NCI-H446 (cell line): ENCODE results near the gene SETD2.

ENCODE experiments used
- DNase-seq, 2 experiments: peaks; one replicate each; lab custom pipeline; 2025; lab: John Stamatoyannopoulos, UW

The SETD2 gene

GRCh38 chr3:46984591-46985459, 179.1 kb downstream of the SETD2 start:
- DNase-seq, result no peak

- DNase-seq, result no peak
These were observed 181.4 kb downstream of the SETD2 start for GRCh38 chr3:46982546-46982945.

- DNase-seq, result no peak
These were observed 181.9 kb downstream of the SETD2 start for GRCh38 chr3:46981932-46982471.

GRCh38 chr3:46979958-46980497, 183.9 kb downstream of the SETD2 start:
- no peak for DNase-seq

GRCh38 chr3:46978985-46979944, 184.6 kb downstream of the SETD2 start, which contains the start of gene NBEAL2:
Gene NBEAL2 (plus strand): TSS chr3:46979666. CDS start chr3:46979862, 196 bp downstream.
- DNase-seq, result peak; percentile 33 to 83

- DNase-seq, result no peak
These were observed 185.5 kb downstream of the SETD2 start for GRCh38 chr3:46978381-46978780.

GRCh38 chr3:46977811-46978195, 186.1 kb downstream of the SETD2 start:
- no peak for DNase-seq

- DNase-seq, result peak; percentile 87 to 91
These were observed 187.4 kb downstream of the SETD2 start, which contains the start of gene CCDC12 for GRCh38 chr3:46976326-46977190. Gene CCDC12 (minus strand): TSS chr3:46976745. CDS start chr3:46976732, 13 bp downstream.

GRCh38 chr3:46974421-46975171, 189.3 kb downstream of the SETD2 start:
- DNase-seq, result no peak

- no peak for DNase-seq
These were observed 191.5 kb downstream of the SETD2 start for GRCh38 chr3:46972396-46972795.

GRCh38 chr3:46971742-46972141, 192.2 kb downstream of the SETD2 start:
- no peak for DNase-seq

GRCh38 chr3:46971151-46971550, 192.8 kb downstream of the SETD2 start:
- no peak for DNase-seq

- DNase-seq, result no peak
These were observed 193.4 kb downstream of the SETD2 start for GRCh38 chr3:46970391-46971091.

- DNase-seq, result no peak
These were observed 195.0 kb downstream of the SETD2 start for GRCh38 chr3:46968783-46969428.

- DNase-seq, result no peak
These were observed 197.1 kb downstream of the SETD2 start for GRCh38 chr3:46966811-46967210.
